Liver (tissue), 9 donors: ENCODE measurements around the gene FYB1. TPM values are rescaled to one million over a fixed set of nuclear protein-coding genes. Genes with fewer than 3 reads are reported as not detected.

Experiments used
- DNase-seq: peaks from one replicate; pipeline ENCODE4 v3.0.0-alpha.2; 2017; ENCODE audit warnings: low spot score
- H3K27ac ChIP-seq, 2 donors: one replicate each; pipeline ENCODE4 v1.7.0; 2013; ENCODE audit warnings: inconsistent platforms in 2 of 2, low read length in 2 of 2, control low read depth in 1 of 2, low read depth in 1 of 2, mild to moderate bottlenecking in 1 of 2
- H3K27me3 ChIP-seq, 4 donors: one replicate each; pipeline versions ENCODE4 v1.6.1 to v1.7.0; 2013; ENCODE audit warnings: low read length in 3 of 4, inconsistent platforms in 1 of 4, mild to moderate bottlenecking in 1 of 4, moderate library complexity in 1 of 4; ENCODE audit not compliant: control insufficient read depth in 4 of 4, insufficient read depth in 4 of 4
- H3K36me3 ChIP-seq, 4 donors: one replicate each; pipeline versions ENCODE4 v1.6.1 to v1.7.0; 2013; ENCODE audit warnings: low read length in 3 of 4, mild to moderate bottlenecking in 3 of 4, low read depth in 1 of 4, moderate library complexity in 1 of 4; ENCODE audit not compliant: control insufficient read depth in 4 of 4, insufficient read depth in 3 of 4
- H3K4me1 ChIP-seq, 4 donors: one replicate each; pipeline versions ENCODE4 v1.6.1 to v1.7.0; 2013; ENCODE audit warnings: low read length in 3 of 4, mild to moderate bottlenecking in 3 of 4, moderate library complexity in 1 of 4; ENCODE audit not compliant: control insufficient read depth in 4 of 4, insufficient read depth in 4 of 4
- H3K4me3 ChIP-seq, 3 donors: one replicate each; pipeline versions ENCODE4 v1.6.1 to v1.7.0; 2013; ENCODE audit warnings: low read length in 3 of 3, control low read depth in 1 of 3, low read depth in 1 of 3, mild to moderate bottlenecking in 1 of 3
- H3K9ac ChIP-seq, 2 donors: one replicate each; pipeline ENCODE4 v1.7.0; 2013; ENCODE audit warnings: low read length in 2 of 2, mild to moderate bottlenecking in 2 of 2, moderate library complexity in 2 of 2, control low read depth in 1 of 2, low read depth in 1 of 2
- H3K9me3 ChIP-seq, 4 donors: one replicate each; pipeline versions ENCODE4 v1.6.1 to v1.7.0; 2013; ENCODE audit warnings: low read length in 3 of 4; ENCODE audit not compliant: control insufficient read depth in 4 of 4
- ATF3 ChIP-seq: IDR thresholded peaks from 2 replicates; pipeline ENCODE4 v1.6.1; 2016; ENCODE audit warnings: antibody characterized with exemption
- EGR1 ChIP-seq, 2 donors: IDR thresholded peaks; 2 replicates each; pipeline ENCODE4 v1.6.1; 2016 to 2018; ENCODE audit warnings: antibody characterized with exemption in 2 of 2, low read depth in 2 of 2
- FOXA1 ChIP-seq: IDR thresholded peaks from 2 replicates; pipeline ENCODE4 v1.6.1; 2016; ENCODE audit warnings: antibody characterized with exemption
- FOXA2 ChIP-seq: IDR thresholded peaks from 2 replicates; pipeline ENCODE4 v1.6.1; 2016; ENCODE audit warnings: antibody characterized with exemption
- GABPA ChIP-seq, 2 donors: IDR thresholded peaks in 1 of 2; conservative IDR thresholded peaks in 1 of 2; 2 replicates each; pipeline ENCODE4 v1.6.1; 2016; ENCODE audit warnings: antibody characterized with exemption in 2 of 2, mild to moderate bottlenecking in 1 of 2, moderate library complexity in 1 of 2
- HNF4A ChIP-seq, 2 donors: conservative IDR thresholded peaks; 2 replicates each; pipeline ENCODE4 v1.6.1; 2016; ENCODE audit warnings: antibody characterized with exemption in 2 of 2, mild to moderate bottlenecking in 2 of 2
- HNF4G ChIP-seq: IDR thresholded peaks from 2 replicates; pipeline ENCODE4 v1.6.1; 2016; ENCODE audit warnings: antibody characterized with exemption
- JUND ChIP-seq, 2 donors: IDR thresholded peaks; 2 replicates each; pipeline ENCODE4 v1.6.1; 2016; ENCODE audit warnings: antibody characterized with exemption in 2 of 2
- MAX ChIP-seq: IDR thresholded peaks from 2 replicates; pipeline ENCODE4 v1.6.1; 2016; ENCODE audit warnings: antibody characterized with exemption
- RAD21 ChIP-seq, 2 donors: IDR thresholded peaks; 2 replicates each; pipeline ENCODE4 v1.6.1; 2016; ENCODE audit warnings: antibody characterized with exemption in 2 of 2, mild to moderate bottlenecking in 2 of 2
- RXRA ChIP-seq, 2 donors: IDR thresholded peaks; 2 replicates each; pipeline ENCODE4 v1.6.1; 2017 to 2018; ENCODE audit warnings: antibody characterized with exemption in 2 of 2, mild to moderate bottlenecking in 1 of 2
- SP1 ChIP-seq: IDR thresholded peaks from 2 replicates; pipeline ENCODE4 v1.6.1; 2018; ENCODE audit warnings: antibody characterized with exemption, mild to moderate bottlenecking
- TAF1 ChIP-seq: conservative IDR thresholded peaks from 2 replicates; pipeline ENCODE4 v1.6.1; 2016; ENCODE audit warnings: antibody characterized with exemption, mild to moderate bottlenecking
- YY1 ChIP-seq: IDR thresholded peaks from 2 replicates; pipeline ENCODE4 v1.6.1; 2016; ENCODE audit warnings: antibody characterized with exemption, mild to moderate bottlenecking
- WGBS: extraction: QIAGEN DNeasy Blood & Tissue Kit; methylation state at CpG from one replicate; pipeline ENCODE4 v1.1.7; 2013; 5-methylcytosine and 5-hydroxymethylcytosine counted together
- polyA plus RNA-seq, 2 donors: library from polyadenylated mRNA; stranded (reverse) in 1 of 2; unstranded in 1 of 2; fragments of 200-250 nt in 1 of 2; fragments of >200 nt in 1 of 2; fragmentation: Nextera tagmentation in 1 of 2; extraction: Ambion mirVana in 1 of 2; gene quantifications; one replicate each; pipeline versions ENCODE4 v1.2.1 to v1.2.3, GENCODE V29; 2013 to 2015
- total RNA-seq, 2 donors: library from RNA; depleted of rRNA; stranded (reverse); fragments of >200 nt; gene quantifications; one replicate each; pipeline ENCODE4 v1.2.3, GENCODE V29; 2014
- TF ChIP-seq, protein P1 (sequence below): IDR thresholded peaks from 2 replicates; pipeline ENCODE4 v1.6.1; 2016; ENCODE audit warnings: antibody characterized with exemption, mild to moderate bottlenecking
- TF ChIP-seq, protein P2 (sequence below): IDR thresholded peaks from 2 replicates; pipeline ENCODE4 v1.6.1; 2016; ENCODE audit warnings: antibody characterized with exemption
- donor health status: healthy.
- donor health status: healthy.
- donor health status: healthy.
- donor health status: healthy.
- donor health status: healthy.

Gene FYB1
- total and polyA plus RNA-seq, 4 donors, result 2.3 to 14.6 (median 6.9) TPM

- Histone ChIP-seq H3K9me3 (no peaks in the 10 kb centered on the region), H3K36me3 (peaks cover 0 to 2% (median 0%) of the 10 kb centered on the region in 4 donors), H3K4me3 (no peak overlapping the region), H3K27me3 (no peaks in the 10 kb centered on the region), H3K9ac (no peak overlapping the region), H3K4me1 (peaks cover 0 to 2% (median 0%) of the 10 kb centered on the region in 4 donors), H3K27ac (no peak overlapping the region)
- DNase-seq, result no peak
- WGBS, result 89% methylated on average over 6 of the region's 6 CpGs
- no peak for TF ChIP-seq SP1
- no peak for TF ChIP-seq RXRA (IDR thresholded peaks at IDR 0.05)
- TF ChIP-seq FOXA1, result no peak
- TF ChIP-seq TAF1, result no peak
- TF ChIP-seq, protein P1, sequence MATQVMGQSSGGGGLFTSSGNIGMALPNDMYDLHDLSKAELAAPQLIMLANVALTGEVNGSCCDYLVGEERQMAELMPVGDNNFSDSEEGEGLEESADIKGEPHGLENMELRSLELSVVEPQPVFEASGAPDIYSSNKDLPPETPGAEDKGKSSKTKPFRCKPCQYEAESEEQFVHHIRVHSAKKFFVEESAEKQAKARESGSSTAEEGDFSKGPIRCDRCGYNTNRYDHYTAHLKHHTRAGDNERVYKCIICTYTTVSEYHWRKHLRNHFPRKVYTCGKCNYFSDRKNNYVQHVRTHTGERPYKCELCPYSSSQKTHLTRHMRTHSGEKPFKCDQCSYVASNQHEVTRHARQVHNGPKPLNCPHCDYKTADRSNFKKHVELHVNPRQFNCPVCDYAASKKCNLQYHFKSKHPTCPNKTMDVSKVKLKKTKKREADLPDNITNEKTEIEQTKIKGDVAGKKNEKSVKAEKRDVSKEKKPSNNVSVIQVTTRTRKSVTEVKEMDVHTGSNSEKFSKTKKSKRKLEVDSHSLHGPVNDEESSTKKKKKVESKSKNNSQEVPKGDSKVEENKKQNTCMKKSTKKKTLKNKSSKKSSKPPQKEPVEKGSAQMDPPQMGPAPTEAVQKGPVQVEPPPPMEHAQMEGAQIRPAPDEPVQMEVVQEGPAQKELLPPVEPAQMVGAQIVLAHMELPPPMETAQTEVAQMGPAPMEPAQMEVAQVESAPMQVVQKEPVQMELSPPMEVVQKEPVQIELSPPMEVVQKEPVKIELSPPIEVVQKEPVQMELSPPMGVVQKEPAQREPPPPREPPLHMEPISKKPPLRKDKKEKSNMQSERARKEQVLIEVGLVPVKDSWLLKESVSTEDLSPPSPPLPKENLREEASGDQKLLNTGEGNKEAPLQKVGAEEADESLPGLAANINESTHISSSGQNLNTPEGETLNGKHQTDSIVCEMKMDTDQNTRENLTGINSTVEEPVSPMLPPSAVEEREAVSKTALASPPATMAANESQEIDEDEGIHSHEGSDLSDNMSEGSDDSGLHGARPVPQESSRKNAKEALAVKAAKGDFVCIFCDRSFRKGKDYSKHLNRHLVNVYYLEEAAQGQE, result no peak
- TF ChIP-seq, protein P2, sequence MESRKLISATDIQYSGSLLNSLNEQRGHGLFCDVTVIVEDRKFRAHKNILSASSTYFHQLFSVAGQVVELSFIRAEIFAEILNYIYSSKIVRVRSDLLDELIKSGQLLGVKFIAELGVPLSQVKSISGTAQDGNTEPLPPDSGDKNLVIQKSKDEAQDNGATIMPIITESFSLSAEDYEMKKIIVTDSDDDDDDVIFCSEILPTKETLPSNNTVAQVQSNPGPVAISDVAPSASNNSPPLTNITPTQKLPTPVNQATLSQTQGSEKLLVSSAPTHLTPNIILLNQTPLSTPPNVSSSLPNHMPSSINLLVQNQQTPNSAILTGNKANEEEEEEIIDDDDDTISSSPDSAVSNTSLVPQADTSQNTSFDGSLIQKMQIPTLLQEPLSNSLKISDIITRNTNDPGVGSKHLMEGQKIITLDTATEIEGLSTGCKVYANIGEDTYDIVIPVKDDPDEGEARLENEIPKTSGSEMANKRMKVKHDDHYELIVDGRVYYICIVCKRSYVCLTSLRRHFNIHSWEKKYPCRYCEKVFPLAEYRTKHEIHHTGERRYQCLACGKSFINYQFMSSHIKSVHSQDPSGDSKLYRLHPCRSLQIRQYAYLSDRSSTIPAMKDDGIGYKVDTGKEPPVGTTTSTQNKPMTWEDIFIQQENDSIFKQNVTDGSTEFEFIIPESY, result no peak
- no peak for TF ChIP-seq EGR1 (IDR thresholded peaks at IDR 0.05; ENCODE audit: low read depth in 2 of 2)
- TF ChIP-seq RAD21 (IDR thresholded peaks at IDR 0.05), result no peak
- TF ChIP-seq MAX, result no peak
- no peak for TF ChIP-seq YY1
- TF ChIP-seq ATF3, result no peak
- no peak for TF ChIP-seq FOXA2
- no peak for TF ChIP-seq HNF4G
- TF ChIP-seq JUND (IDR thresholded peaks at IDR 0.05), result no peak
Observed at GRCh38 chr5:39100301-39100850, 119.0 kb downstream of the FYB1 start.

DNA sequence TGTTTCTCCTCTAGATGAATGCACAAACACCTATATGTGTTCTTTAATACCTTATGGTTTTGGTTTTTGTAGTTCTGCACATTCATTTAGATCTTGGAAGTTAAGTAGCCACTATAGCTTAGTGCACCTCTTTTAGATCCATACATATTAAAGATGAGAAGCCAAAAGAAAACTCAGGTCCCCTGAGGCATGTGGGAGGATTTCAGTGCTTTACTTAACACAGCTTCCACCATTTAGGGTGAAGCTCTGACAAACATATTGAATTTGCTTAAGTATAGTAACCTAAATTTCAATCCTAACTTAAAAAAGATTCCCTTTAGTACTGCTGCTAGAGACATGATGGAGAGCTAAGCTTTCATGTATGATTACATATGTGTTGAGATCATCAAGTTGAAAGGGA is 119.5 kb downstream of the FYB1 start:
- Histone ChIP-seq H3K9ac (no peak overlapping the region), H3K4me1 (peaks cover 0 to 2% (median 0%) of the 10 kb centered on the region in 4 donors), H3K36me3 (no peaks in the 10 kb centered on the region), H3K27me3 (no peaks in the 10 kb centered on the region), H3K9me3 (no peaks in the 10 kb centered on the region), H3K4me3 (no peak overlapping the region), H3K27ac (no peak overlapping the region)
- TF ChIP-seq RXRA (IDR thresholded peaks at IDR 0.05) (no peak), TAF1 (no peak), JUND (IDR thresholded peaks at IDR 0.05) (no peak), GABPA (IDR thresholded peaks at IDR 0.05 in 1 of 2, conservative IDR thresholded peaks at IDR 0.05 in 1 of 2) (no peak), HNF4G (no peak), EGR1 (IDR thresholded peaks at IDR 0.05; ENCODE audit: low read depth in 2 of 2) (no peak), HNF4A (conservative IDR thresholded peaks at IDR 0.05) (no peak), MAX (no peak)
- TF ChIP-seq, protein P2, result no peak
- TF ChIP-seq, protein P1, result no peak
- DNase-seq, result no peak
